Measurements from ENCODE around the gene HINFP.
A peak's percentile ranks its signal among the peaks of the same experiment; 100 is the strongest.
"Not testable (repeated sequence)": the region's sequence is repeated elsewhere in the genome, so short reads cannot be mapped to it uniquely, and the experiment has no call there.

The HINFP gene

DNA sequence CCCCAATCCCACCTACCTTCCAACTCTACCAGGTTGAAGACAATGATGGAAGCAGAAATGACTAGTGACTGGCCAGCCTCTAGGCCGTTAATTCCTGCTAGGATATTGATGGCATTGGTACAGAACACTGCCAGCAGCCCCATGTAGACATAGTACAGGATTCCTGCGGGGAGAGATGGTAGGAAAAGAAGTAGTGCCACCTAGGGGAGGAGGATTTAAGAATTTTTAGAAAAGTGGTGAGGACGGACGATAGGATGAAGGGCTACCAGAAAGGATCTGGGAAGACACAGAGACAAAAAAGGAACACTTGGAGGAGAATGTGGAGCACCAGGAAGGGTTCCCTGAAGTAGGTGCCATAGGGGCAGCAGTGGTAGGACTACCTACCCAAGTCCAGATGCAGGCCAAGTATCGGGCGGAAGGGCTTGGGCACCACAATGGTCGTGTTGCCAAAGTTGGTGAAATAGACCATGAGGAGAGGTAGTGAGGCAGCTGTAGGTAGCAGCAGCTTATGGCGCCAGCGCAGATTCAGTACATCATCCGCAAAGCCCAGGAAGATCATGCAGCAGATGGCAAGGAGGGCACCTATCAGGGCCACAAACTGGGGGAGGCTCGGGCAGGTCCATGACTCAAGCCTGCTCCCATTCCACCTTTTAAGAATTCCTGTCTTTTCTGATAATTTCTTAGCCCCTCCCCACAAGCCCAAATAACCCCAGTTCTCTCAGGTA lies 21.0 kb upstream of the HINFP start:
- peak; percentile 66 for DNase-seq (ENCODE audit: low read depth)
- H3K4me3 ChIP-seq (ENCODE audit: low read length) = peak overlapping the region; percentile 81
- TF ChIP-seq, protein P1, sequence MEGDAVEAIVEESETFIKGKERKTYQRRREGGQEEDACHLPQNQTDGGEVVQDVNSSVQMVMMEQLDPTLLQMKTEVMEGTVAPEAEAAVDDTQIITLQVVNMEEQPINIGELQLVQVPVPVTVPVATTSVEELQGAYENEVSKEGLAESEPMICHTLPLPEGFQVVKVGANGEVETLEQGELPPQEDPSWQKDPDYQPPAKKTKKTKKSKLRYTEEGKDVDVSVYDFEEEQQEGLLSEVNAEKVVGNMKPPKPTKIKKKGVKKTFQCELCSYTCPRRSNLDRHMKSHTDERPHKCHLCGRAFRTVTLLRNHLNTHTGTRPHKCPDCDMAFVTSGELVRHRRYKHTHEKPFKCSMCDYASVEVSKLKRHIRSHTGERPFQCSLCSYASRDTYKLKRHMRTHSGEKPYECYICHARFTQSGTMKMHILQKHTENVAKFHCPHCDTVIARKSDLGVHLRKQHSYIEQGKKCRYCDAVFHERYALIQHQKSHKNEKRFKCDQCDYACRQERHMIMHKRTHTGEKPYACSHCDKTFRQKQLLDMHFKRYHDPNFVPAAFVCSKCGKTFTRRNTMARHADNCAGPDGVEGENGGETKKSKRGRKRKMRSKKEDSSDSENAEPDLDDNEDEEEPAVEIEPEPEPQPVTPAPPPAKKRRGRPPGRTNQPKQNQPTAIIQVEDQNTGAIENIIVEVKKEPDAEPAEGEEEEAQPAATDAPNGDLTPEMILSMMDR (IDR thresholded peaks at IDR 0.05; ENCODE audit: insufficient read depth, low read depth, low read length, missing control alignments) = peak; percentile 55

DNA sequence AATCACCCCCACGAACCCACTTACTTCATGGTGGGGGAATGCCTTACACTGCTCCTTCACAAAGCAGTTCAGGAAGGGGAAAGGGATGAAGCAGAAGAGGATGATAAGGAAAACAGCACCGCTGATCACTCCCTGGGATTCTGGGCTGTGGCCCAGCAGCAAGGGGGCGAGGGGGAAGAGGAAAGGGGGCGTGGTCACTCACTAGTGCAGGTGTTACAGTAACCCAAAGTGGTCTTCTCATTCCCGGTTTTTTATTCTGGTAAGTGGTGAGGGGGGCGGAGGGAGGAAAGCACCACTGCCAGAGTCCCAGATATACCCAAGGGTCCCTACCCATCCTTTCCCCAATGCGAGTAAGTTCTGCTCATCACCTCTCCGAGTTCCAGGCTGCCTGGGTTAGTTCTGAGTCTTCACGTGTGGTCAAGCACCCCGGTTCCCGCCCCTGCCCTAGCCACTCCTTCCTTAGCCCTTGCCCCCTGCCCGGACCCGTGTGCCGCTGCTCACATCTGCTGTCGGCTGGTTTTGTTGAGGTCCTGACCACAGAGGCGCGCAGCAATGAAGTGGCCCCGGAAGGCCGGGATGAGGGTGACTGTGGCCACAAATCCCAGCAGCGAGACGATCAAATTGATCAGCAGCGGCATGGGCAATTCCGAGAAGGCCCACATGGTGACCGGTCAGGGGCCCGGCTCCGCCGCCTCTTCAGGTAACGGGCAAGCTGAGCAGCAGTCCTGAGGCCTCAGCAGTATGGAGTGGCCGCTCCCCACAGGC lies 20.2 kb upstream of the HINFP start:
- TF ChIP-seq, protein P1 (IDR thresholded peaks at IDR 0.05; ENCODE audit: insufficient read depth, low read depth, low read length, missing control alignments) = peak; percentile 2
- H3K4me3 ChIP-seq (ENCODE audit: low read length) = peak overlapping the region; percentile 81
- DNase-seq (ENCODE audit: low read depth) = no peak

DNA sequence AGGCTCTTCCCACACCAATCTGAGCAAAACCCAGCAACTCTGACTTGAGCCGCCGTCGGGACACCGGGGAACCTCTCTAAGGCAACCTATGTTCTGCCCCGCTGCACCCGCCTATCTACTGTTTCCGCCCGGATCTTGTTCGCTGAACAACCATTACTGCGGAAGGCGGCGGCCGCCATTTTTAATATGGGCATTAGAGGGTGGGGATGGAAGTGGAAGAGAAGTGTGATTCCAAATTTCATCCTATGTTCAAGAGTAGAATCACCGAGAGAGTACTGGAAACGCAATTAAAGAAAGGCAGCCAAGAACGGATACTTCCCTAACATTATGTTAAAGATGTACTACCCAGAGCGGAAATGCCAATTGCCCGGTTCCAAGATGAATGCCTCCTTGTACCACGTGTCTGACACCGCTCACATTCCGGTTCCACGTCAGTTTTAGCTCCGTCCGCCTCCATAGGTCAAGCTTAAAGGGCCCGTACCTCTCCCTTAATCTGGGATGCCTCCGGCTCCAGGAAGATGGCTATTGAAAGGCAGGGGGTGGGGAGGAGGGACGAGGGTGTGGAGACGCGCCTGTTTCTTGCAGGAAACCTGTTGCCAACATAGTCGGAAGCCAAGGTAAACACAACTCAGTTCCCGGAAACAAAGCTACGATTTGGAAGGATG lies 19.5 kb upstream of the HINFP start, which contains the start of gene DPAGT1:
Gene DPAGT1 (minus strand): TSS at position 95 of the 665 bp plus-strand sequence. CDS start 198 bp downstream, outside the sequence.
- TF ChIP-seq, protein P1 (IDR thresholded peaks at IDR 0.05; ENCODE audit: insufficient read depth, low read depth, low read length, missing control alignments) = no peak
- DNase-seq (ENCODE audit: low read depth) = peak; percentile 99
- peak within 1 kb of the TSS; percentile 81 for H3K4me3 ChIP-seq (ENCODE audit: low read length)

DNA sequence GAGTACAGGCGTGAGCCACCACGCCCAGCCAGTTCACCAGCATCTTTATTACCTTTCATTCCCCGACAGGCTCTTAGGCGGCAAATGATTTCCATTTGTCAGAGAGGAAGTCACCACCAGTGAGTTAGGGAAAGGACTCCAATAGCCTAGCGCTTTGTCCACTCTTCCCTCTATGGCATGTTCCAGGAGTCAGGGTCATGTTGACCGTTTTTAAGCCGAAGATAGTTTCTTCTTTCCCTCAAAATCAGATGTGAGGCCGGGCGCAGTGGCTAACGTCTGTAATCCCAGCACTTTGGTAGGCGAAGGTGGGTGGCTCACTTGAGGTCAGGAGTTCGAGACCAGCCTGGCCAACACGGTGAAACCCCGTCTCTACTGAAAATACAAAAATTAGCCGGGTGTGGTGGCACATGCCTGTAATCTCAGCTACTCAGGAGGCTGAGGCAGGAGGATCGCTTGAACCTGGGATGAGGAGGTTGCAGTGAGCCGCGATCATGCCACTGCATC lies 18.2 kb upstream of the HINFP start:
- not testable (repeated sequence) for H3K4me3 ChIP-seq (ENCODE audit: low read length)

DNA sequence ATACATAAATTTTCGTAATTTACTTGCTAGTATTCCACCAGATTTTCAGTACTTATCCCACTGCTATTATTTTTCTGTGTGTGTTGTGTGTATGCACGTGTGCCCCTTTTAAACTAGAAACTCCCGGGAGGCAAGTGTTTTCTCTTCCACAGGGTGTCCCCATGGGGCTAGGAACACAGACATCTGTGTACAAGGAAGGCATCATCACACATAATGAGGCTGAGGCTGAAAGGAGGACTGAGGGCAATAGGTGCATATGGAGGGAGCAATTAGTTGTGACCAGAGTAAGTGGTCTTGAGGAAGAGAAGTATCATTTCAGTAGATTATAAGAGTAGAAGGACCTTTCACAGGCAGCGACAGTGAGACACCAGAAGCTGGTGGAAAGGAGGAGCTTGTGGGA lies 17.6 kb upstream of the HINFP start:
- no peak overlapping the region for H3K4me3 ChIP-seq (ENCODE audit: low read length)
- no peak for DNase-seq (ENCODE audit: low read depth)
- TF ChIP-seq, protein P1 (IDR thresholded peaks at IDR 0.05; ENCODE audit: insufficient read depth, low read depth, low read length, missing control alignments) = peak; percentile 30

More for the DNA sequence above, 18.2 kb upstream of the HINFP start:
- not testable (repeated sequence) for DNase-seq (ENCODE audit: low read depth)

DNA sequence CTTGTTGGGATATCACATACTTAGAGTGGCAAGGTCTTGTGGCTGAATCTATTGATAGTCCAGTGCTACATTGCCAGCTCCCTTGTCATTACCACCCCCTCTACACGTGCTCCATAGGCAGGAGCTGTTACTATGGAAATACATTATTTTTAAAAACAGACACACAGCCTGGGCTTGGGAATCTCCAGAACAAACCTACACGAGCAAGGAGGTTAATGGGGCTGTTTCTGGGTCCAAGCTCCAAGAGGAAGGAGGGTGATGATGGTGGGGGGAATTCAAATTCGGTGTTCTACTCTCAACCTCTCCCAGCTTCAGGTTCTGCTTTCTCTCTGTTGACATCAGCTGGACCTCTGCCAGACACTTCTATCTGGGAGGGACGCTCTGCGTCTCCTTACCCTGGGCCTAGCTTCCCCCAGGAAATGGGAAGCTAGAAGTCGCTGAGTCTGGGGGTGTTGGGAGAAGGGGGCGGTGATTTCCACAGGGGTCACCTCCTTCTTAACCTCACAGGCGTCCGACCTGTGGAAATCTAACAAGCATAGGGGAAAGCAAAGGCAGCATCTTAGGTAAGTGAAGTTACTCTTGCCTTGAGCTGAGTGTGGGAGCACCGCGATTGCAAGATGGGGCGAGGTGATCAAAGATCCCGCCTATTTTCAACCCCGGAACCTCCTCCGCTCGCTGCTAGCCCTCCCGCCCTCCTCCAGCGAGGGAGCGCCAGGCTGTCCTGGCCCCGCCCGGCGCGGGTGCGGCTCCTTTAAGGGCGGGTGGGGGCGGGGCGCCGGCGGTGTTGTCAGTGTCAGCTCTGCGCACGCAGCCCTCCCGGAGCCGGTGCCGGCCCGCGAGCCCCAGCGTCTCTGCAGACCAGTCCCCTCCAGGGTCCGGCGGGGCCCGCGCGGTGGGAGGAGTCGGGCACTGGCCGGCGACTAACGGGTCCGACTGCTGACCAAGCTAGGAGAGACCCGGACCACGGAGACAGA lies 14.5 kb upstream of the HINFP start, which contains the start of gene C2CD2L:
Gene C2CD2L (plus strand): TSS at position 781 of the 974 bp plus-strand sequence. CDS start 398 bp downstream, outside the sequence.
- peak; percentile 95 for DNase-seq (ENCODE audit: low read depth)
- peak within 1 kb of the TSS; percentile 69 for H3K4me3 ChIP-seq (ENCODE audit: low read length)
- TF ChIP-seq, protein P1 (IDR thresholded peaks at IDR 0.05; ENCODE audit: insufficient read depth, low read depth, low read length, missing control alignments) = no peak
